GM10847 (cell line): ENCODE measurements around the gene FTL.

Experiments used
- POLR2A ChIP-seq: IDR thresholded peaks from 2 replicates; pipeline ENCODE4 v1.6.1; 2011; ENCODE audit not compliant: insufficient read length; ENCODE audit errors: extremely low read depth

Gene FTL

GRCh38 chr19:49016067-49016839 is 51.1 kb downstream of the FTL start:
- TF ChIP-seq POLR2A = no peak
